Kidney capillary endothelial cell (primary cell): Measurements from ENCODE around the gene TRAIP.
"Not testable (repeated sequence)": the region's sequence is repeated elsewhere in the genome, so short reads cannot be mapped to it uniquely, and the experiment has no call there.

Experiments
- DNase-seq: peaks from one replicate; pipeline ENCODE4 v3.0.0-alpha.2; 2018; ENCODE audit warnings: low spot score

Gene TRAIP

GRCh38 chr3:49856181-49857005 is at the start of gene TRAIP:
TRAIP (minus strand) TSS chr3:49856564; CDS start chr3:49856453, 111 bp downstream.
- peak; percentile 88 for DNase-seq

GRCh38 chr3:49904448-49904847 is 48.1 kb upstream of the TRAIP start:
- not testable (repeated sequence) for DNase-seq

GRCh38 chr3:49903451-49904424 is 47.4 kb upstream of the TRAIP start, which contains the start of gene MST1R:
MST1R (minus strand) TSS chr3:49903873; CDS start chr3:49903609, 264 bp downstream.
- peak; percentile 43 for DNase-seq

GRCh38 chr3:49902511-49903345 is 46.4 kb upstream of the TRAIP start:
- no peak for DNase-seq

GRCh38 chr3:49901366-49902339 is 45.3 kb upstream of the TRAIP start:
- no peak for DNase-seq

- no peak for DNase-seq
These were observed 44.3 kb upstream of the TRAIP start for GRCh38 chr3:49900491-49901153.

GRCh38 chr3:49899815-49900214 is 43.5 kb upstream of the TRAIP start:
- peak; percentile 31 for DNase-seq

- no peak for DNase-seq
These were observed 42.6 kb upstream of the TRAIP start for GRCh38 chr3:49898991-49899390.

GRCh38 chr3:49896345-49896744 is 40.0 kb upstream of the TRAIP start:
- no peak for DNase-seq

GRCh38 chr3:49895791-49896190 is 39.4 kb upstream of the TRAIP start:
- no peak for DNase-seq

GRCh38 chr3:49889296-49889695 is 32.9 kb upstream of the TRAIP start:
- DNase-seq, result no peak

GRCh38 chr3:49886922-49887265 is 30.5 kb upstream of the TRAIP start:
- no peak for DNase-seq

- DNase-seq, result no peak
These were observed 27.6 kb upstream of the TRAIP start for GRCh38 chr3:49883998-49884397.

- no peak for DNase-seq
These were observed 25.8 kb upstream of the TRAIP start for GRCh38 chr3:49882166-49882565.

GRCh38 chr3:49880581-49881315 is 24.4 kb upstream of the TRAIP start:
- DNase-seq, result no peak

GRCh38 chr3:49879721-49880120 is 23.4 kb upstream of the TRAIP start:
- DNase-seq, result no peak

- no peak for DNase-seq
These were observed 22.3 kb upstream of the TRAIP start for GRCh38 chr3:49878686-49879085.

GRCh38 chr3:49877716-49878115 is 21.4 kb upstream of the TRAIP start:
- no peak for DNase-seq

GRCh38 chr3:49876567-49876966 is 20.2 kb upstream of the TRAIP start:
- no peak for DNase-seq
